ENCODE measurements around the gene PRAMEF1.
"Not testable (repeated sequence)": the region's sequence is repeated elsewhere in the genome, so short reads cannot be mapped to it uniquely, and the experiment has no call there.

Gene PRAMEF1

GRCh38 chr1:12775443-12775842, 15.8 kb upstream of the PRAMEF1 start:
- Histone ChIP-seq H3K9me3 (ENCODE audit: control insufficient read depth, insufficient read depth, low read depth, low read length) (no peaks in the 10 kb centered on the region), H3K4me1 (ENCODE audit: control insufficient read depth, insufficient read depth, low read length) (no peaks in the 10 kb centered on the region), H3K27me3 (ENCODE audit: control insufficient read depth, insufficient read depth, low read length) (peaks cover under 1% of the 10 kb centered on the region; the same call in 1 of the 2 replicates), H3K4me3 (ENCODE audit: low read depth, low read length) (no peak overlapping the region), H3K27ac (ENCODE audit: low read depth, low read length) (no peak overlapping the region), H3K36me3 (ENCODE audit: control insufficient read depth, insufficient read depth, low read length) (no peaks in the 10 kb centered on the region), H3K9ac (ENCODE audit: low read length) (no peak overlapping the region)

GRCh38 chr1:12776801-12777557, 14.2 kb upstream of the PRAMEF1 start:
- no peaks in the 10 kb centered on the region for H3K27me3 ChIP-seq (ENCODE audit: control insufficient read depth, insufficient read depth, low read length)
- H3K27ac ChIP-seq (ENCODE audit: low read depth, low read length): no peak overlapping the region
- H3K9ac ChIP-seq (ENCODE audit: low read length): no peak overlapping the region
- no peak overlapping the region for H3K4me3 ChIP-seq (ENCODE audit: low read depth, low read length)
- H3K36me3 ChIP-seq (ENCODE audit: control insufficient read depth, insufficient read depth, low read length): no peaks in the 10 kb centered on the region
- no peaks in the 10 kb centered on the region for H3K9me3 ChIP-seq (ENCODE audit: control insufficient read depth, insufficient read depth, low read depth, low read length)
- no peaks in the 10 kb centered on the region for H3K4me1 ChIP-seq (ENCODE audit: control insufficient read depth, insufficient read depth, low read length)

- Histone ChIP-seq H3K4me3 (ENCODE audit: low read depth, low read length) (no peak overlapping the region), H3K36me3 (ENCODE audit: control insufficient read depth, insufficient read depth, low read length) (no peaks in the 10 kb centered on the region), H3K4me1 (ENCODE audit: control insufficient read depth, insufficient read depth, low read length) (no peaks in the 10 kb centered on the region), H3K9me3 (ENCODE audit: control insufficient read depth, insufficient read depth, low read depth, low read length) (no peaks in the 10 kb centered on the region), H3K27ac (ENCODE audit: low read depth, low read length) (no peak overlapping the region), H3K27me3 (ENCODE audit: control insufficient read depth, insufficient read depth, low read length) (no peaks in the 10 kb centered on the region), H3K9ac (ENCODE audit: low read length) (no peak overlapping the region)
Measured at GRCh38 chr1:12778061-12778460, 13.1 kb upstream of the PRAMEF1 start.

- Histone ChIP-seq H3K9ac (ENCODE audit: low read length) (no peak overlapping the region), H3K9me3 (ENCODE audit: control insufficient read depth, insufficient read depth, low read depth, low read length) (no peaks in the 10 kb centered on the region), H3K27me3 (ENCODE audit: control insufficient read depth, insufficient read depth, low read length) (no peaks in the 10 kb centered on the region), H3K4me1 (ENCODE audit: control insufficient read depth, insufficient read depth, low read length) (no peaks in the 10 kb centered on the region), H3K4me3 (ENCODE audit: low read depth, low read length) (no peak overlapping the region), H3K36me3 (ENCODE audit: control insufficient read depth, insufficient read depth, low read length) (no peaks in the 10 kb centered on the region), H3K27ac (ENCODE audit: low read depth, low read length) (no peak overlapping the region)
Measured at GRCh38 chr1:12778907-12779306, 12.3 kb upstream of the PRAMEF1 start.

- not testable (repeated sequence) for H3K27ac ChIP-seq (ENCODE audit: low read depth, low read length); H3K9ac ChIP-seq (ENCODE audit: low read length); H3K27me3 ChIP-seq (ENCODE audit: control insufficient read depth, insufficient read depth, low read length); H3K4me3 ChIP-seq (ENCODE audit: low read depth, low read length); H3K4me1 ChIP-seq (ENCODE audit: control insufficient read depth, insufficient read depth, low read length); H3K36me3 ChIP-seq (ENCODE audit: control insufficient read depth, insufficient read depth, low read length)
- H3K9me3 ChIP-seq (ENCODE audit: control insufficient read depth, insufficient read depth, low read depth, low read length): peaks cover 18% of the 10 kb centered on the region
Measured at GRCh38 chr1:12781488-12781887, 9.7 kb upstream of the PRAMEF1 start.

GRCh38 chr1:12783783-12784182, 7.4 kb upstream of the PRAMEF1 start:
- not testable (repeated sequence) for H3K27me3 ChIP-seq (ENCODE audit: control insufficient read depth, insufficient read depth, low read length); H3K27ac ChIP-seq (ENCODE audit: low read depth, low read length); H3K9ac ChIP-seq (ENCODE audit: low read length); H3K36me3 ChIP-seq (ENCODE audit: control insufficient read depth, insufficient read depth, low read length); H3K4me1 ChIP-seq (ENCODE audit: control insufficient read depth, insufficient read depth, low read length); H3K4me3 ChIP-seq (ENCODE audit: low read depth, low read length)
- peaks cover 25% of the 10 kb centered on the region for H3K9me3 ChIP-seq (ENCODE audit: control insufficient read depth, insufficient read depth, low read depth, low read length)

GRCh38 chr1:12784729-12785128, 6.5 kb upstream of the PRAMEF1 start:
- not testable (repeated sequence) for H3K36me3 ChIP-seq (ENCODE audit: control insufficient read depth, insufficient read depth, low read length); H3K4me1 ChIP-seq (ENCODE audit: control insufficient read depth, insufficient read depth, low read length); H3K27me3 ChIP-seq (ENCODE audit: control insufficient read depth, insufficient read depth, low read length); H3K4me3 ChIP-seq (ENCODE audit: low read depth, low read length); H3K9ac ChIP-seq (ENCODE audit: low read length); H3K27ac ChIP-seq (ENCODE audit: low read depth, low read length)
- peaks cover 25% of the 10 kb centered on the region for H3K9me3 ChIP-seq (ENCODE audit: control insufficient read depth, insufficient read depth, low read depth, low read length)

GRCh38 chr1:12798911-12799310, 7.7 kb downstream of the PRAMEF1 start:
- H3K36me3 ChIP-seq (ENCODE audit: control insufficient read depth, insufficient read depth, low read length): no peaks in the 10 kb centered on the region
- no peaks in the 10 kb centered on the region for H3K4me1 ChIP-seq (ENCODE audit: control insufficient read depth, insufficient read depth, low read length)
- H3K27me3 ChIP-seq (ENCODE audit: control insufficient read depth, insufficient read depth, low read length): no peaks in the 10 kb centered on the region
- H3K27ac ChIP-seq (ENCODE audit: low read depth, low read length): no peak overlapping the region
- peaks cover 17% of the 10 kb centered on the region; the same call in 1 of the 2 replicates for H3K9me3 ChIP-seq (ENCODE audit: control insufficient read depth, insufficient read depth, low read depth, low read length)
- H3K4me3 ChIP-seq (ENCODE audit: low read depth, low read length): no peak overlapping the region
- H3K9ac ChIP-seq (ENCODE audit: low read length): no peak overlapping the region

- H3K4me3 ChIP-seq (ENCODE audit: low read depth, low read length): no peak overlapping the region
- no peak overlapping the region for H3K27ac ChIP-seq (ENCODE audit: low read depth, low read length)
- H3K9me3 ChIP-seq (ENCODE audit: control insufficient read depth, insufficient read depth, low read depth, low read length): peaks cover 13% of the 10 kb centered on the region; the same call in 1 of the 2 replicates
- H3K27me3 ChIP-seq (ENCODE audit: control insufficient read depth, insufficient read depth, low read length): no peaks in the 10 kb centered on the region
- H3K9ac ChIP-seq (ENCODE audit: low read length): no peak overlapping the region
- H3K36me3 ChIP-seq (ENCODE audit: control insufficient read depth, insufficient read depth, low read length): no peaks in the 10 kb centered on the region
- no peaks in the 10 kb centered on the region for H3K4me1 ChIP-seq (ENCODE audit: control insufficient read depth, insufficient read depth, low read length)
Measured at GRCh38 chr1:12799730-12800129, 8.5 kb downstream of the PRAMEF1 start.

- Histone ChIP-seq H3K36me3 (ENCODE audit: control insufficient read depth, insufficient read depth, low read length) (no peaks in the 10 kb centered on the region), H3K27ac (ENCODE audit: low read depth, low read length) (no peak overlapping the region), H3K27me3 (ENCODE audit: control insufficient read depth, insufficient read depth, low read length) (no peaks in the 10 kb centered on the region), H3K4me3 (ENCODE audit: low read depth, low read length) (no peak overlapping the region), H3K9ac (ENCODE audit: low read length) (no peak overlapping the region), H3K9me3 (ENCODE audit: control insufficient read depth, insufficient read depth, low read depth, low read length) (peaks cover 11% of the 10 kb centered on the region; the same call in 1 of the 2 replicates), H3K4me1 (ENCODE audit: control insufficient read depth, insufficient read depth, low read length) (no peaks in the 10 kb centered on the region; the same call in 1 of the 2 replicates)
Measured at GRCh38 chr1:12809933-12810332, 18.7 kb downstream of the PRAMEF1 start.

- Histone ChIP-seq H3K4me1 (ENCODE audit: control insufficient read depth, insufficient read depth, low read length) (no peaks in the 10 kb centered on the region; the same call in 1 of the 2 replicates), H3K27ac (ENCODE audit: low read depth, low read length) (no peak overlapping the region), H3K27me3 (ENCODE audit: control insufficient read depth, insufficient read depth, low read length) (no peaks in the 10 kb centered on the region), H3K36me3 (ENCODE audit: control insufficient read depth, insufficient read depth, low read length) (no peaks in the 10 kb centered on the region), H3K4me3 (ENCODE audit: low read depth, low read length) (no peak overlapping the region), H3K9ac (ENCODE audit: low read length) (no peak overlapping the region), H3K9me3 (ENCODE audit: control insufficient read depth, insufficient read depth, low read depth, low read length) (peaks cover 11% of the 10 kb centered on the region; the same call in 1 of the 2 replicates)
Measured at GRCh38 chr1:12810691-12811408, 19.7 kb downstream of the PRAMEF1 start.
